Measurements from ENCODE around the gene NUDT16L1.
"Not testable (repeated sequence)": the region's sequence is repeated elsewhere in the genome, so short reads cannot be mapped to it uniquely, and the experiment has no call there.

NUDT16L1 gene

GRCh38 chr16:4713663-4714501, 20.5 kb downstream of the NUDT16L1 start:
- DNase-seq (ENCODE audit: low read depth in 3 of 3), result no peak

GRCh38 chr16:4714996-4715395, 21.6 kb downstream of the NUDT16L1 start:
- DNase-seq (ENCODE audit: low read depth in 3 of 3), result no peak

GRCh38 chr16:4718466-4718865, 25.1 kb downstream of the NUDT16L1 start:
- DNase-seq (ENCODE audit: low read depth in 3 of 3), result no peak

GRCh38 chr16:4723071-4723767, 29.9 kb downstream of the NUDT16L1 start:
- DNase-seq (ENCODE audit: low read depth in 3 of 3), result no peak

- no peak for DNase-seq (ENCODE audit: low read depth in 3 of 3)
These were observed 31.4 kb downstream of the NUDT16L1 start for GRCh38 chr16:4724661-4725270.

GRCh38 chr16:4726616-4727015, 33.3 kb downstream of the NUDT16L1 start:
- no peak for DNase-seq (ENCODE audit: low read depth in 3 of 3)

- no peak for DNase-seq (ENCODE audit: low read depth in 3 of 3)
These were observed 35.3 kb downstream of the NUDT16L1 start for GRCh38 chr16:4728676-4729075.

- DNase-seq (ENCODE audit: low read depth in 3 of 3), result no peak
These were observed 36.5 kb downstream of the NUDT16L1 start for GRCh38 chr16:4729876-4730275.

- DNase-seq (ENCODE audit: low read depth in 3 of 3), result no peak
These were observed 39.9 kb downstream of the NUDT16L1 start for GRCh38 chr16:4733211-4733742.

- DNase-seq (ENCODE audit: low read depth in 3 of 3), result peak in 1 of 3 experiments; percentile 21
These were observed 40.3 kb downstream of the NUDT16L1 start for GRCh38 chr16:4733747-4734062.

- peak; percentile 65 to 83 (median 67) for DNase-seq (ENCODE audit: low read depth in 3 of 3)
These were observed 40.8 kb downstream of the NUDT16L1 start, which contains the start of the genes ANKS3 and DNAAF8 for GRCh38 chr16:4734063-4734729. Gene ANKS3, minus strand, starts transcription at chr16:4734271. Its CDS starts 4,122 bp downstream, at chr16:4730149. Gene DNAAF8, plus strand, starts transcription at chr16:4734537. Its CDS starts 1,978 bp downstream, at chr16:4736515.

- peak; percentile 83 to 95 (median 86) for DNase-seq (ENCODE audit: low read depth in 3 of 3)
These were observed 41.6 kb downstream of the NUDT16L1 start for GRCh38 chr16:4734730-4735535.

- no peak for DNase-seq (ENCODE audit: low read depth in 3 of 3)
These were observed 43.2 kb downstream of the NUDT16L1 start for GRCh38 chr16:4736546-4736945.

- no peak for DNase-seq (ENCODE audit: low read depth in 3 of 3)
These were observed 44.2 kb downstream of the NUDT16L1 start for GRCh38 chr16:4737545-4737944.

GRCh38 chr16:4738370-4738769, 45.0 kb downstream of the NUDT16L1 start:
- not testable (repeated sequence) for DNase-seq (ENCODE audit: low read depth in 3 of 3)

GRCh38 chr16:4743226-4743878, 50.0 kb downstream of the NUDT16L1 start:
- DNase-seq (ENCODE audit: low read depth in 3 of 3), result no peak

GRCh38 chr16:4744555-4745273, 51.4 kb downstream of the NUDT16L1 start:
- DNase-seq (ENCODE audit: low read depth in 3 of 3), result no peak

- DNase-seq (ENCODE audit: low read depth in 3 of 3), result no peak
These were observed 51.9 kb downstream of the NUDT16L1 start for GRCh38 chr16:4745274-4745569.

Measured in stimulated activated CD4-positive, alpha-beta T cell treated with anti-CD3 and anti-CD28 coated beads, TNF-alpha, amount 100 ng/mL, for 24 hours (primary cell).